T1000 (cell line): ENCODE data around the gene PIGZ.

Experiments used
- DNase-seq: peaks from one replicate; lab custom pipeline; 2025; ENCODE audit warnings: mixed read lengths; lab: John Stamatoyannopoulos, UW

Gene PIGZ

GRCh38 chr3:196914866-196915265 lies 53.8 kb downstream of the PIGZ start:
- DNase-seq, result no peak

- DNase-seq, result no peak
Observed at GRCh38 chr3:196903740-196904139, 64.9 kb downstream of the PIGZ start.

DNA sequence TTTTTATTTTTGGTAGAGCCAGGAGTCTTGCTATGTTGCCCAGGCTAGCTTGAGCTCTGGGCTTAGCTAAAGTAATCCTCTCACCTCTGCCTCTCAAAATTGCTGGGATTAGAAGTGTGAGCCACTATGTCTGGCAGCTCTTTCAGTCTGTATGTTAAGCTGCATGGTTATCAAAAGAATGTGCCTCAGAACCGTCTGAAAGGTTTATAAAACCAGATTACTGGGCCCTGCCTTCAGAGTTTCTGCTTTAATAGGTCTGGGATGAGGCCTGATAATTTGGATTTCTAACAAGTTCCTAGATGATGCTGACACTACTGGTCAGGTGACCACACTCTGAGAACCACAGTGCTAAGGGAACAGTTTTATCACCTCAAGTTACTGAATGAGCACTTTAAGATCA lies 66.3 kb downstream of the PIGZ start:
- no peak for DNase-seq

- DNase-seq, result no peak
Observed at GRCh38 chr3:196901768-196902167, 66.9 kb downstream of the PIGZ start.
